Measurements from ENCODE around the gene TOM1. TPM values are rescaled to one million over a fixed set of nuclear protein-coding genes. Genes with fewer than 3 reads are reported as not detected.

Gene TOM1
- total RNA-seq, 6 donors from 2014 or later = 79.2 to 194 (median 94.6) TPM

- Histone ChIP-seq H3K4me3 (no peak overlapping the region), H3K36me3 (peaks cover 49 to 95% (median 83%) of the 10 kb centered on the region in 4 donors), H3K9me3 (no peaks in the 10 kb centered on the region), H3K27ac (no peak overlapping the region), H3K4me1 (peaks cover 7 to 17% (median 16%) of the 10 kb centered on the region in 4 donors), H3K27me3 (no peaks in the 10 kb centered on the region)
- 92 to 95% methylated on average over 5 of the region's 5 CpGs for WGBS, 2 donors
- TF ChIP-seq EP300 (IDR thresholded peaks at IDR 0.05) (no peak), POLR2A (IDR thresholded peaks at IDR 0.05) (no peak)
- ATAC-seq (ENCODE audit: low FRiP score in 2 of 2) (no peak), DNase-seq (no peak)
Measured at GRCh38 chr22:35325209-35325608, 25.5 kb downstream of the TOM1 start.

GRCh38 chr22:35326854-35327562, 27.3 kb downstream of the TOM1 start:
- H3K36me3 ChIP-seq = peaks cover 46 to 92% (median 80%) of the 10 kb centered on the region in 4 donors
- no peaks in the 10 kb centered on the region for H3K27me3 ChIP-seq
- H3K9me3 ChIP-seq = no peaks in the 10 kb centered on the region
- H3K27ac ChIP-seq = no peak overlapping the region
- H3K4me1 ChIP-seq = peaks cover 17 to 28% (median 24%) of the 10 kb centered on the region in 4 donors
- 95 to 96% methylated on average over 17 of the region's 17 CpGs for WGBS, 2 donors
- TF ChIP-seq POLR2AphosphoS5 (IDR thresholded peaks at IDR 0.05) = no peak
- H3K4me3 ChIP-seq = no peak overlapping the region
- DNase-seq (peak in 1 of 2 donors; percentile 43), ATAC-seq (ENCODE audit: low FRiP score in 2 of 2) (no peak)

GRCh38 chr22:35327690-35328471, 28.2 kb downstream of the TOM1 start:
- WGBS, 2 donors = 91 to 96% methylated on average over 16 to 21 of the region's 21 CpGs
- ATAC-seq (ENCODE audit: low FRiP score in 2 of 2) (peak in 1 of 2 donors; percentile 2), DNase-seq (peak in 1 of 2 donors; percentile 47)
- Histone ChIP-seq H3K27ac (peak overlapping the region in 3 of 4 donors; percentile 68 to 80 (median 79)), H3K4me3 (no peak overlapping the region), H3K36me3 (peaks cover 37 to 92% (median 80%) of the 10 kb centered on the region in 4 donors), H3K27me3 (no peaks in the 10 kb centered on the region), H3K9me3 (no peaks in the 10 kb centered on the region), H3K4me1 (peaks cover 17 to 28% (median 24%) of the 10 kb centered on the region in 4 donors)
- TF ChIP-seq EP300 (IDR thresholded peaks at IDR 0.05) (no peak), CTCF (IDR thresholded peaks at IDR 0.05) (no peak), POLR2A (IDR thresholded peaks at IDR 0.05) (no peak), POLR2AphosphoS5 (IDR thresholded peaks at IDR 0.05) (no peak)

DNA sequence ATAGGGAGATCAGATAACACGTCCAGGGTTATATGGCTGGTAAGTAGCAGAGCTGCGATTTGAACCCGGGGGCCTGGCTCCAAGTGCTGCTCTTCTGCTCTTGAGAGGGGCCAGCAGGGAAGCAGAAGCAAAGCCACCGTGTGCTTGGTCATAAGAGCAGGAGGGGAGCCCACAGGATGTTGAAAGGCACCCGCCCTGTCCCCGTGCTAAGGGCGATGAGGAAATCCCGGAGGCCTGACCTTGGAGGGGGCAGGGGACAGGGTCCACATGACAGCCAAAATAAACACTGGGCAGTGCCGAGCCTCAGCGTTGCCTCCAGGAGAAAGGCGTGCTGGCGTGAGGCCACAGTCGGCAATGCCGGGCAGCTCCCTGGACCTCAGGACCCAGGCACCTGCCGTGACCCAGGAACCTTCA, 28.8 kb downstream of the TOM1 start:
- peak; percentile 45 to 56 for ATAC-seq (ENCODE audit: low FRiP score in 2 of 2)
- WGBS, 2 donors = 58 to 78% methylated on average over 14 to 15 of the region's 15 CpGs
- TF ChIP-seq CTCF (IDR thresholded peaks at IDR 0.05) = no peak
- TF ChIP-seq EP300 (IDR thresholded peaks at IDR 0.05) = peak in 1 of 4 donors; percentile 32
- TF ChIP-seq POLR2AphosphoS5 (IDR thresholded peaks at IDR 0.05) = peak; percentile 41 to 75
- peak in 1 of 4 donors; percentile 46 for TF ChIP-seq POLR2A (IDR thresholded peaks at IDR 0.05)
- H3K27me3 ChIP-seq = no peaks in the 10 kb centered on the region
- peaks cover 17 to 28% (median 24%) of the 10 kb centered on the region in 4 donors for H3K4me1 ChIP-seq
- H3K27ac ChIP-seq = peak overlapping the region in 3 of 4 donors; percentile 68 to 80 (median 79)
- DNase-seq = peak; percentile 56 to 78
- H3K9me3 ChIP-seq = no peaks in the 10 kb centered on the region
- peaks cover 33 to 92% (median 80%) of the 10 kb centered on the region in 4 donors for H3K36me3 ChIP-seq
- no peak overlapping the region for H3K4me3 ChIP-seq

DNA sequence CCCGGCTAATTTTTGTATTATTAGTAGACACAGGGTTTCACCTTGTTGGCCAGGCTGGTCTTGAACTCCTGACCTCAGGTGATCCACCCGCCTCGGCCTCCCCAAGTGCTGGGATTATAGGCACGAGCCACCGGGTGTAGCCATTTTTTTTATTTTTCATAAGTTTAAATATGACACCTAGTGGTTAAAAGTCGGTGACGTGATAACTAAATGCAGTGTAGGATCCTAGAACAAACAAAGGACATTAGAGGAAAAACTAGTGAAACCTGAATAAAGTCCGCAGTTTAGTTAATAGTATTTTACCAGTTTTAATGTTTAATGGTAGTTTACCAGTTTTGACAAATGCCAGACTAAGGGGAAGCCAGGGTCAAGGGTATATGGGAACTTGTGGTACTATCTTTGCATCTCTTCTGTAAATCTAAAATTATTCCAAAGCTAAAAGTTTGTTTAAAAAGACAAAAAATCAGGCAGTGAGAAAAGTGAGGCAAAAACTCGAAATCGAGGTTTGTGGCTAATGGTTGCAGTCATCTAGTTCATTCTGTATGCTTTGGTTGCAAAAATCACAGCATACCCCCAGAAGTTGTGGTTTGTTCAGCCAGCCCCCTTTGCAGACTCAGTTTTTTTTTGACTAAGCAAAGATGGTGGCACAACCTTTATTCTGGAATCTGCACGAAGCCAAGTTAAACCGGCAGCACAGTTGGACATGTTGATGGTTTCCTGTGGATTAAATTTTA, 29.6 kb downstream of the TOM1 start:
- H3K36me3 ChIP-seq = peaks cover 33 to 92% (median 81%) of the 10 kb centered on the region in 4 donors
- H3K4me3 ChIP-seq = no peak overlapping the region
- ATAC-seq (ENCODE audit: low FRiP score in 2 of 2) (no peak), DNase-seq (no peak)
- H3K27ac ChIP-seq = peak overlapping the region; percentile 75 to 87 (median 80)
- TF ChIP-seq POLR2AphosphoS5 (IDR thresholded peaks at IDR 0.05) (no peak), EP300 (IDR thresholded peaks at IDR 0.05) (no peak), CTCF (IDR thresholded peaks at IDR 0.05) (no peak), POLR2A (IDR thresholded peaks at IDR 0.05) (no peak)
- WGBS, 2 donors = 70 to 83% methylated on average over 12 of the region's 12 CpGs
- no peaks in the 10 kb centered on the region for H3K9me3 ChIP-seq
- H3K4me1 ChIP-seq = peaks cover 17 to 28% (median 24%) of the 10 kb centered on the region in 4 donors
- H3K27me3 ChIP-seq = no peaks in the 10 kb centered on the region

All from upper lobe of left lung (tissue), 6 donors.